ENCODE data around the gene LDB2.
A peak's percentile ranks its signal among the peaks of the same experiment; 100 is the strongest.
"Not testable (repeated sequence)": the region's sequence is repeated elsewhere in the genome, so short reads cannot be mapped to it uniquely, and the experiment has no call there.

The LDB2 gene
- long read RNA-seq, donor 1, transcript LDB2-201 (8 exons, 2,548 nt), result major isoform, 8 of 14 reads
- long read RNA-seq, donor 1, partial matches to known transcripts, result 0 of 14 reads
- long read RNA-seq, donor 1, other reads (novel, unspliced or antisense), result 0 of 14 reads
- long read RNA-seq, donor 2, partial matches to known transcripts, result 0 of 7 reads
- long read RNA-seq, donor 2, other reads (novel, unspliced or antisense), result 0 of 7 reads
- long read RNA-seq, donor 3, partial matches to known transcripts, result 5 of 10 reads
- long read RNA-seq, donor 3, other reads (novel, unspliced or antisense), result 0 of 10 reads
- long read RNA-seq, donor 4, partial matches to known transcripts, result 0 of 6 reads
- long read RNA-seq, donor 4, other reads (novel, unspliced or antisense), result 0 of 6 reads
- long read RNA-seq, donor 5, transcript LDB2-201 (8 exons, 2,548 nt), result major isoform, 5 of 10 reads
- long read RNA-seq, donor 5, partial matches to known transcripts, result 0 of 10 reads
- long read RNA-seq, donor 5, other reads (novel, unspliced or antisense), result 0 of 10 reads
- long read RNA-seq, donor 6, partial matches to known transcripts, result 0 of 7 reads
- long read RNA-seq, donor 6, other reads (novel, unspliced or antisense), result 0 of 7 reads
- long read RNA-seq, donor 7, partial matches to known transcripts, result 33 of 38 reads
- long read RNA-seq, donor 7, other reads (novel, unspliced or antisense), result 0 of 38 reads
- long read RNA-seq, donor 8, partial matches to known transcripts, result 0 of 11 reads
- long read RNA-seq, donor 8, other reads (novel, unspliced or antisense), result 0 of 11 reads

DNA sequence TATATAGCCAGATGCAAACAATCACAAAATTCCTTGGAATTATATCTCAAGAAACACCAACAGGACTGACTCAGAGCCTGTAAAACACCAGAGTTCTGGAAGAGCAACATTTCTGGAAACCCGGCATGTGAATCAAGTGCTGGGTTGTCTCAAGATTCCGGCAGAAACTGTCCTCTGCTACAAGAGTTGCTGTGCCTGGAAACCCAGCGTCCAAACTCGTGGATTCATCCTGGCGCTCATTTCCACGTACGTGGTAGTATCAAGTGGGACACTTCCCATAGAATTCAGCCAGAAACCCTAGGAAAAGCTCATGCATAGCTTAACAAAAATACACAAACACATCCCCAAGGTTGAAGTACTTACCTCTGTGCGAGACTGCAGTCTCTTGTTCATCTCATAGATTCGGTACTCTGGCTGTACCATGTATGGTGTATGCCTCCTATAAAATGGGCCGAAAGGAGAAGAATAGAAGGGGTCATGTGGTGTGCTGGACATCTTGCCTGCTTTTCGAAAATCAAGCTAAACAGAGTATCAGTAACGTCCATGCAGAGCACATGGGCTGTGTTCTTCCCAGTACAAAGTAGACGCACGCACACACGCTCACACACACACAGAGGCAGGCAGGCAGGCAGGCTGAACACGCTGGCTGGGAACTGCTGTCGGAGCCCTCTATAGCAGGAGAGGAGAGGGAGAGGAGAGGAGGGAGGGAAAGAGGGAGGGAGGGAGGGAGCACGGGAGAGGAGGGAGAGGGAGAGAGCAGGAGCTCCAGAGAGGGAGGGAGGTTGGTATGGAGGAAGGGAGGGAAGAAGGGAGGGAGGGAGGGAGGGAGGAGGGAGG lies at the start of gene LDB2:
Gene LDB2, minus strand, starts transcription at position 655 of the 837 bp plus-strand sequence.
- peak; percentile 65 for DNase-seq

DNA sequence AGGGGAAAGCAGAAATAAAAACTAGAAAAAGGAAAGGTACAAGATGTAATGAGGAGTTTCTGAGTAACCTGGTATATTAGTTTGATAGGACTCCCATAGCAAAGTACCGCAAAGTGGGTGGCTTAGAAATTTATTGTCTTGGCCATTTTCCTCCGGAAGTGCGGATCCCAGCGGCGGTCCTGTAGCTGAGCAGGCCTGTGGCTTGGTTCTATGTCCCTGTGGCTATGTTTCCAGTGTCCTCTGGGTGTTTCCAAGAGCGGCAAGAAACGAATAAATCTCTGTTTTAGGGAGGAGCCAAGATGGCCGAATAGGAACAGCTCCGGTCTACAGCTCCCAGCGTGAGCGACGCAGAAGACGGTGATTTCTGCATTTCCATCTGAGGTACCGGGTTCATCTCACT lies 44.0 kb upstream of the LDB2 start:
- no peak for DNase-seq

DNA sequence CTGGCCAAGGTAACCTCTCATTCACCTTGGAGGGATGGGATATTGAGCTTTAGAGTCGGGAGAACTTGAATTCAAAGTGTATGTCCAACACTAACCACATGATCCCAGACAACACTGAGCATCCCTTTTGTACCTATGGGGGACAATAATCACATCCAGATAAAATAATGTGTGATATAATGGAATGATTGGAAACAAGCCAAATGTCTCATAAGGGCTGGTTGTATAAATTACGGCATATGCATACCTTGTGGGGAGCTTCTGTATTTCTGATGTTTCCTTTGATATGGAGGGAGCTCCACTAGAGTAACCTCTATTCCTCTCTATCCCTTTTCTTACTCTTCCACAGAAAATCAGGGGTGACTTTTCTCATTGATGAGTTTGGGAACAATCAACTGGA lies 40.7 kb upstream of the LDB2 start:
- DNase-seq, result no peak

DNA sequence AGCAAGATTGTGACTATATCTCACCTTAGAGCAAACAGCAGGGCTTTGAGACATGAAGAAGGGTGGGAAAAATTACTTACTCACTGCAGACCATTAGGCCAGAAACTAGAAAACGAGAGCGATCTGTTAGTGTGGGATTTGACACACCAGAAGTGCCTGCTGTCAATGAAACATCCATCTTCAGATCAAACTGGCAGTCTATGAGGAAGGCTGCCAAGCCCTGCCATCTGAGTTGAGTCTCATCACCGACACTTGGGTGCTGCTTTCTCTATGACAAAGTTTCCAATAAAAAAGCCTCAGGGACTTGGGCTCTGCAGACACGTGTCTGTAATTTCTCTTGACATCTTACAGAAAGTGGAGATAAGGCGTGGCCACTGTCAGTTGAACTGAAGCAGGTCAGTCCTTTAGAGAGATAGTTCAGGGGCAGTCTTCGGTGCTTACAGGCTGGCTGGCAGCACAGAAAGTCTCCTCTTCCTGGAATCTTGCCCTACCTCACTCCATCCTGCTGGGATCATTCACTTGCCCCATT lies 40.1 kb upstream of the LDB2 start:
- no peak for DNase-seq

DNA sequence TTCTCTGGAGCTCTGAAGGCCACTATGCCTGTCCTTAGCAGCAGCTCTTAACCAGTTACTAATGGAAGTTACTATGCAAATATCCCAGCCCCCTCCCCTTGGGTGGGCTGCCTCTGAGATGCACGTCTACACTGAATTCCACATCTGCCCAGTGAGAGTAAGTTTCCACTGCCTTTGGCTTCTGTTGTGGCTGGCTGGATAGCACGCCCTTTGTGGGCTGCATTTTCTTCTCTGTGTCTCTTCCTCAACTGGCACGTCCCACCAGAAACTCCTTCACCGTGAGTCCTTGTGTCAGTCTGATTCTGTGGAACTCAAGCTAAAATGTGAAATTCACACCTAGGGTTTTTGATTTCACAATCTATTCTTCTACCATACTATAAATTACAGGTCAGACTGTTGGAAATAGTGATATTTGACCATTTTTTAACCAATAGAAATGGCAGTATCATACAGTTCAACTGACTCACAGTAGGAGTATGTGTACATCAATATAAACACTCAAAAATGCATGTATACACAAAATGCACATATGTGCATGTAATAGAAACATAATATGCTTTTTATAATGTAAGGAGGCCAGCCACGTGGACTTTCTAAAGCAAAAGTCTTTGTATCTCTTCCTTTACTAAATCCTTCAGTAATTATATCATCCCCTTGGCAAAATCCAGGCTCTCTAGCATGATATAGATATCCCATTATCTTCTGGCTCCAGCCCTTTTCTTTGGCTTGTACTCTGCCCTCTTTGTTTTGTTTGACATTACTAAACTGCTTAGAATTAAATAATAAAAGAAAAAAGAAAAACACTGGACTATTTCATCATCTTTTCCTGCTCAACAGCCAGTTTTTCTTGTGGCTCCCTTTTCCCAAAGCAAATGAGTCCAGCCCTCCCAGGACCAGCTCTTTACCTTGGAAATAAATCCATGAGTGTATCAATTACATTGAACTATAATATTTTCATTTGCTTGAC lies 33.2 kb upstream of the LDB2 start:
- DNase-seq, result no peak

DNA sequence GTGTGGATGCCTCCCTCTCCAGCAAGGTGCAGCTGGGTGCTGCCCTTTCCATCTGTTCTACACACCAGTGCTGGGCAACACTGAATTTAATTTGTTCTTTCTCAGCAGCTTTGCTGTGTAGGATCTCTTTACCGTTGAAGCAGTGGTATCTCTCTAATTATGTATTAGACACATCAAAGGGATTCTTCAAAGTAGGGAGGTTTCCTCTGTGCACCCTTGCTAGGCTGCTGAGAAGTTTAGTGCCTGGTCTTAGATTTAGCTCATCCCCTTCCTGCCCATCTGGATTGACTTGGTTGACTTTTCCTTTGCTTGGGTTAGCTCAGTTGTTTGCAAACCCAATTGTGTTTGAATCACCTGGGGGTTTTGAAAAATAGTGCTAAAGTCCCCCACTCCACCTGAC lies 27.8 kb upstream of the LDB2 start:
- DNase-seq, result no peak

DNA sequence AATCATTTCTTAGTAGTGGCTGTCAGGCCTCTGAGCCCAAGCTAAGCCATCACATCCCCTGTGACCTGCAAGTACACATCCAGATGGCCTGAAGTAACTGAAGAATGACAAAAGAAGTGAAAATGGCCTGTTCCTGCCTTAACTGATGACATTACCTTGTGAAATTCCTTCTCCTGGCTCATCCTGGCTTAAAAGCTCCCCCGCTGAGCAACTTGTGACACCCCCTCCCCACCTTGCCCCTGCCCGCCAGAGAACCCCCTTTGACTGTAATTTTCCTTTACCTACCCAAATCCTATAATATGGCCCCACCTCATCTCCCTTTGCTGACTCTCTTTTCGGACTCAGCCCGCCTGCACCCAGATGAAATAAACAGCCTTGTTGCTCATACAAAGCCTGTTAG lies 20.3 kb upstream of the LDB2 start:
- DNase-seq, result not testable (repeated sequence)

DNA sequence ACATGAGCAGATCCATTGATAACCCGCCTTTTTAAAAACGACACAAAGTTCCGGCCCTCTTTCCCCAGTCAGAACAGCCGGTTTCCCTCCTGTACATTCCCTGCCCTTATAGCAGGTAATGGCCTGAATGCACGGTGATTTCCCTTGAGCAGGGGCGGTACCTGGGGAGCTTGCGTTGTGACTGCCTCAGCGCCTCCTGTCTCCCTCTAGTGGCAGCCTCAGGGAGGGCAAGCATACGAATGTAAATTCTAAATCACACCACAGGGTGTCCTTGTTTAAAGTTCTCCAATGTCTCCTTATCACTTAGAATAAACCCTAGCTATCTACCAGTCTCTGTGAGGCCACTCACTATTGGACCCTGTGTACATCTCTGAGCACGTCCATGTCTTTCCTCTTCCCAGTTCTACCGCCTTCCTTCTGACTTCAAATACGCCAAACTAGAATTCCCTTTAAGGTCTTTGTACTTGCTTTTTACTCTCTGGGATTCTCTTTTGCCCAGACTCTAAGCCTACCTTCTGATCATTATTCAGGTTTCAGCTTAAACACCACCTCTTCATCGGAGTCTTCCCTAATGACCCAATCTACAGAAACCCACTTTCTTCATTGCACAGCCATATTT lies 18.4 kb upstream of the LDB2 start:
- no peak for DNase-seq

DNA sequence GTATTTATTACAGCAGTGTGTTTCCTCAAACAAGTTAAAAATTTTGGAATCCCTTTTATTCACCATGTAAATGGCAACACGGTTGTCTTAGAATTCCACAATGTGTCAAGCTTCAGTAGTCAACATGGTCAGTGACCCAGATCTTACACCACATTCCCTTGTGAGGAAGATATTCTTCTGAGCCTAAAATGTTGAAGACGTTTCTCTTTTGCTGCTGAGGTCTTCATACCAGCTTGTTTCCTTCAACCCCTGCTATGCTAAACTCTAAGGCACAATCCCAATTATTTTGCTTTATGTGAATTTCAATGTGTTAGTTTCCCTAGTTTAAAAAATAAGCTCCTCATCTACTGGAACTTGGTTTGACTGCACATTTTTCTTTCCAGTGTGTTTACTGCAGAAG lies 17.6 kb upstream of the LDB2 start:
- DNase-seq, result no peak

DNA sequence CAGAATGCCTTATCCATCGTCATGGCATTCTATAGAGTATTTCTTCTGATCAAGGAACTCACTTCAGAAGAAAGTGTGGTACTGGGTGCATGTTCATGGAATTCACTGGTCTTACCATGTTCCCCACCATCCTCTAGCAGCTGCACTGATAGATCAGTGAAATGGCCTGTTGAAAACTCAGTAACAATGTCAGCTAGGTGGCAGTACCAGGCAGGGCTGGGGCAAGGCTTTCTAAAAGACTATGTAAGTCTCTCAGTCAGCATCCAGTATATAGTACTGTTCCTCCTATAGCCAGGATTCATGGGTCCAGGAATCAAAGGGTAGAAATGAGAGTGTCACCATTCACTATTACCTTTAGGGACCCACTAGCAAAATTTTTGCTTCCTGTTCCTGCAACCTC lies 15.8 kb upstream of the LDB2 start:
- no peak for DNase-seq

DNA sequence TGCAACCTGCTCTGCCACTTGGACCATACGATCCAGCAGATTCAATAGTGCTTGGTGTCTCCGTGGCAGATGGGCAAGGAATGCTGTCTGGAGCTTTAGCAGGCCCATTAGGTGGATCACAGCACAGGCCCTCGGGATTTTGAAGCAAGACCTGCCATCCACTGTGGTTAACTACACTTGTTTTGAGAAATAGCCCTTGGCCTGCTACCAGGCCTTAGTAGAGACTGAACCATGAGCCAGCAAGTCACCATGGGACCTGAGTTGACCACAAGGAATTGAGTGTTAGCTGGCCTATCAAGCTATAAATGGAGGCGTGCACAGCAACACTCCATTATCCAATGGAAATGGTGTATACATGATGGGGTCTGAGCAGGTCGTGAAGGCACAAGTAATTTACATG lies 14.5 kb upstream of the LDB2 start:
- DNase-seq, result no peak

DNA sequence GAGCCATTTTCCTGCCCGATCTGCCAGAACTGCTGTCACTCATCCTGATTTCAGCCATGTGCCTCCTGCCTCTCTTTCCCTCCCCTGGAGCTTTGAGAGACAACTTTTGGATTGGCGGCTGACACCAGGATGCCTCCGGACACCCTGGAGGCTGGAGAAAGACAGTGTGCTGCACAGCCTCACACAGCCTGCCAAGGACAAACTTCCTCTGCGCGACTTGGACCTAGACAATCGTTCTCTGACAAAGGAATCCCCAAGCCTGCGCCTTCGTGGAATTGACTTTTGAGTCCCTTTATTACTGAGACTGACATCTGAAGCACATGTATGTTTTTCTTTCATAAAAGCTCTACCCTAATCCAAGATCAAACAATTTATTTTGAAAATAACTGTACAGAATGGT lies 10.8 kb upstream of the LDB2 start:
- DNase-seq, result no peak

DNA sequence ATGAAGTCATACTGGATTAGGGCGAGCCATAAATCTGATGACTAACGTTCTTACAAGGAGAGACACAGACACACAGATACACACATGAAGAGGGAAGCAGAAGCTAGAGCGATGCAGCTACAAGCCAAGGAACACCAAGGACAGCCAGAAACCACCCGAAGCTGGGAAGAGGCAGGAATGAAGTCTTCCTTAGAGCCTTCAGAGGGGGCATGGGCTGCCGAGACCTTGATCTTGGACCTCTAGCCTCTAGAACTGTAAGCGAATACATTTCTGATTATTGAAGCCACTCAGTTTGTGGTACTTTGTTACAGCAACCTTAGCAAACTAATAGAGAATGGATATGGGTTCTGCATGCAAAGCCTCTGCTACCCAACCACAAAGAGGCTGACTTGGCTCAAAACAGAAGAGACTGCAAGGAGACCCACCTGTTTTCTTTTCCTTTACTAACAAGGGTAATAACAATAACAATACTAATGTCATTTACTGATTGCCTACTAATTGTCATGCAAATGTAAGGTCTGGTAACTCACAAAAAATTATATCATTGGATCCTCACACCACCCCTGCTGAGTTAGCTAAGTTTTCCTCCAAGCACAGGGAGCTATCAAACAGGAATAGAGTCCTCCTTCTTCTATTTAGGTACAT lies 10.1 kb upstream of the LDB2 start:
- DNase-seq, result no peak

DNA sequence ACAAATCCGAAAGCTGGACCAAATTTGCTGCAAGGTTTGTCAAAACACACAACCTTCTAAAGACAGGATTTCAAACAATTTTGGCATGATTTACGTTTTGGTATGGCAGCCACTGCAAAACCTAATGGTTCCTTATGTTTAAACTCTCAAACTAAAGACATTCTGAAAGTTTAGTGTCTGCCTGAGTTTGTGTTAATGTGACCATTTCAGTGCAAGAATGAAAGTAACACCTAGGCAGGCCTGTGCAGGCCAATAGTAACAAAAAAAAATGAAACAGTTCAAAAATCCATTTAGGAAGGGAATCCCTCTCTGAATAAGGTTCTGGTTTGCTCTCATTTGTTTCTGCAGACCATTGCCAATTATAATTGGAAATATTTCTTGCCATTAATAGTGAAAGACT lies 1.9 kb upstream of the LDB2 start:
- no peak for DNase-seq

DNA sequence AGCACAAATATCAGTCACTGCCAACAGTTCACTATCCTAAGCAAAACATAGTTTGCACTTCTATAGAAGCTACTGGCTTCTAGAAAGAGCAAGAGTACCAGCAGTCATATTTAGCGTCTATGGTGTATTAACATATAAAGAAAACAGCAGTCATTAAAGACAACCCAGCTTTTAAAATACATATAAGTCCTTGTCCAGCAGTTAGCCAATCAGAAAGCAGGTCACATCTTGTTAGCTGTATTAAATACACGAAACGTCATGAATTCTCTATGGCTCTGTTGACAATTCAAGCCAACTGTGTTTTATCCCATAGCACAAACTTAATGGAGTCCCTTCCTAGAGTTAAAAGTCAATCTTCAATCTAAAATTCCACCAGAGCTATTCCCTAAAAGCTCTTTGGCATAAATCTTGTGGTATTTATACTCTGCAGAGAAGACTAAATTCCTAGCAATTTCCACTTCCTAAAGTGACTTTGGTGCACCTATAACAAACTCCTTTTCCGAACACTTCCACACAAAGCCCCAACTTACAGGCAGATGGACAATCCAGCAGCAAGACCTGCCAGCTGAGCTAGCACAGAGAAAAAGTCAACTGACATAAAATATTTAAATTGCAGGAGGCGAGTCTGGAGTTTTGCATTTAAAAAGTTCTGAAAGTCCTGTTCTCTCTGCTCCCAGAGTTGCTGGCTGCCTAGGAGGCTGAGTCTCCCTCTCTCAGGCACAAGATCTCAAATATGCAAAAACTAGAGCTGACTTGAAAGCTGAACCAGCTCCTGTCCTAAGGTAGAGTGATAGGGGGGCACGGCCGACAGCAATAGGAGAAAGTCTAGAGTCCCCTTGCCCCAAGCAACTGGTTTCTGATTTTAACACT lies 1.3 kb downstream of the LDB2 start:
- DNase-seq, result peak; percentile 36

DNA sequence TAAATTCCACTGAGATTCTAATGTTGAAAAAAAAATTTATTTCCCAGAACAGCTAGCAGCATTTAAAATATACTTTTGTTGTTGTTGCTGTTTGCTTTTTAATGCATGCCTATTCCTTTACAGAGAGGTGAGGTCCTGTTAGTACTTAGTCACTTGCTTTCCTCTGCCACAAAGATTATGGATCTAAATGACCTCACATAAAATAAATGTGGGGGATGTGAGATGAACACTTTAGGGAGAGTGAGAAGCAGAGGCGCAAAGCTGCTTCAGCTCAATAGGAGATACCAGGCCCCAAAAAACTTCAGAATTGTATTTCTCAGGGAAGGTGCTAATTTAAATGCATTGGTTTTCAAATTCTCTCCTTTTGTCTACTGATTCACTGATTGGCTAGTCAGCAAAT lies 4.0 kb downstream of the LDB2 start:
- DNase-seq, result no peak

DNA sequence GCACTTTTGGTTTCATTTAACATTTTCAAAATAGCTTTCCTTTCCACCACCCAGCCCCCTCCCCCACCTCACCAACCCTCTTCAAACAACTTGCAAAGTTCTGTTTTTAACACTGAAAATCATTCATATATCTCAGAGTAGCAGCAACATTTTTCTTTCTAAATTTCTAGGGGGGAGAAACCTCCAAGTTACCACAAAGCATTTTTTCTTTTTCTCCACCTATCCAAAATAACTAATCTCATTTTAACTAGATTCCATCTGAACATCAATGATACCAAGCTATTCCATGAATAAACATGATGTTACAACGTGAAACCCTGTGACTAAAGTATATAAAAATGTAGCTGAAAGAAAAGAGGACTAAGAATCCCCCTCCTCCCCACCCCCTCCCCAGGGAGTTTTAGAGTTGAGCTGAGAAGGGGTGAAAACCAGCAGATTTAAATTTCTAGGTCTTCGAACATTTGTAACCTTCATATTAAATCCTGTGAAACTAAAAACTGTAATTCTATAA lies 5.2 kb downstream of the LDB2 start:
- DNase-seq, result no peak

DNA sequence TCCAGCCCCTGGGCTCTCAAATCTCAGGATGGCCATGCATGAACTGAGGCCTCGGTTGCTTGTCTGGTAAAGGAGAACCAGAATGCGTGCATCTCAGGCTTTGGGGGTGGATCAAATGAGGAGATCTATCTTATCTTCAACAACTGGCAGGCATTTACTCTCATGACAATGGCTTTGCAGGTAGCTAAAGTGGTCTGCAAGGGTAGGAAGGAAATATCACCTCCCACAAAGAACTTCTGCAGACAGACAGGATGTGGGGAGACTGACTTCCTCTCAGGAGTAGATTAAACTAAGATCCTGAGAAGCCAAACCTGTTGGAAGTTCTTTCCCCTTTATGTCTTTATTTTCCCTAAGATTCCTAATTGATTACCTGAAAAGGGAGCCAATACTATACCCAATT lies 7.8 kb downstream of the LDB2 start:
- no peak for DNase-seq

DNA sequence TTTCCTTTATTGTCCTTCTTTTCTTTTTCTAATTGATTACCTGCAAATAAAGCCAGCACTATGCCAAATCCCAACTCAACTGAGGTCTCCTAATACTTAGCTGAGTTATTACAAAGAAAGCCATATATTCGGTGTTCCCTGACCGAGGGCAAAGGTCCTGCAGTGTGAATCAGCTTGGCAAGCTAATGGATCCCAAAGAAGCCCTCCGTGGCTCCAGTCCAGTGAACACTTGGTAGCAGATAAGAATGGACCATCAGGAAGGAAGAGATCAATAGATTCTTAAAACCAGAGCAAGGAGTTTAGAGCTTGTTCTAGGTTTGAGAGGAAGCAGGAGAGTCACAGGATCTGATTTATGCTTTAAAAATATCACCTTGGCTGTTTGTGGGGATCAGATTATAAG lies 8.5 kb downstream of the LDB2 start:
- no peak for DNase-seq

Measured in right kidney (tissue), 9 donors.